HepG2 (cell line): Measurements from ENCODE around the gene EGFR.

Experiments used
- FOXJ3 ChIP-seq: sonication (generic); formaldehyde crosslinking; IDR thresholded peaks from 2 replicates; pipeline ENCODE4 v1.4.0; 2020; ENCODE audit warnings: missing genetic modification reagents, mild to moderate bottlenecking, borderline replicate concordance
- GATA4 ChIP-seq: sonication (generic); IDR thresholded peaks from 2 replicates; pipeline ENCODE4 v1.6.1; 2016; ENCODE audit warnings: antibody characterized with exemption, low read depth, borderline replicate concordance
- MEIS2 ChIP-seq: sonication (generic); formaldehyde crosslinking; IDR thresholded peaks from 2 replicates; pipeline ENCODE4 v1.9.0; 2021; ENCODE audit warnings: mild to moderate bottlenecking, missing genetic modification reagents
- MXI1 ChIP-seq: IDR thresholded peaks from 3 replicates; pipeline ENCODE4 v1.6.1; 2012; ENCODE audit warnings: low read depth, low read length, inconsistent platforms, borderline replicate concordance
- PAF1 ChIP-seq: IDR thresholded peaks from 2 replicates; pipeline ENCODE4 v1.6.1; 2016; ENCODE audit warnings: missing genetic modification reagents, missing compliant biosample characterization
- ZFP91 ChIP-seq: sonication (generic); formaldehyde crosslinking; IDR thresholded peaks from 2 replicates; pipeline ENCODE4 v1.9.0; 2022; ENCODE audit warnings: missing genetic modification reagents, mild to moderate bottlenecking, borderline replicate concordance
- ZNF136 ChIP-seq: sonication (generic); formaldehyde crosslinking; IDR thresholded peaks from 2 replicates; pipeline ENCODE4 v1.8.1; 2022; ENCODE audit warnings: low read depth, mild to moderate bottlenecking, moderate library complexity, missing genetic modification reagents
- TF ChIP-seq, protein P1 (sequence below): sonication (generic); formaldehyde crosslinking; IDR thresholded peaks from 2 replicates; pipeline ENCODE4 v1.8.1; 2023; ENCODE audit warnings: mild to moderate bottlenecking, missing genetic modification reagents, borderline replicate concordance

- no peak for TF ChIP-seq ZFP91 (CRISPR knock-in tag)
- TF ChIP-seq, protein P1, sequence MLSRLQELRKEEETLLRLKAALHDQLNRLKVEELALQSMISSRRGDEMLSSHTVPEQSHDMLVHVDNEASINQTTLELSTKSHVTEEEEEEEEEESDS (CRISPR knock-in tag) = no peak
- no peak for TF ChIP-seq GATA4
- TF ChIP-seq MXI1 = no peak
- TF ChIP-seq PAF1 = no peak
- no peak for TF ChIP-seq MEIS2 (CRISPR knock-in tag)
- TF ChIP-seq ZNF136 (CRISPR knock-in tag) = no peak
- no peak for TF ChIP-seq FOXJ3 (CRISPR knock-in tag)
Measured at GRCh38 chr7:55181762-55182161, 162.9 kb downstream of the EGFR start.
